Stomach (tissue), 9 donors: ENCODE results near the gene TFCP2L1. TPM values are rescaled to one million over a fixed set of nuclear protein-coding genes. Genes with fewer than 3 reads are reported as not detected.
"Not testable (repeated sequence)": the region's sequence is repeated elsewhere in the genome, so short reads cannot be mapped to it uniquely, and the experiment has no call there.

Experiments used
- DNase-seq, 2 donors: peaks; one replicate each; pipeline versions ENCODE4 v3.0.0 to v3.0.0-alpha.2; 2013 to 2019
- H3K27ac ChIP-seq, 5 donors: fragments of 200-600 bp in 4 of 5; sonication (generic) in 4 of 5; one replicate each; pipeline ENCODE4 v1.5.1; 2013 to 2019; ENCODE audit warnings: mild to moderate bottlenecking in 1 of 5, moderate library complexity in 1 of 5
- H3K27me3 ChIP-seq, 3 donors: fragments of 200-600 bp; sonication (generic); one replicate each; pipeline ENCODE4 v1.5.1; 2017 to 2019; ENCODE audit warnings: mixed run types in 1 of 3
- H3K36me3 ChIP-seq, 4 donors: fragments of 200-600 bp; sonication (generic); 1 replicate in 3 of 4; 2 replicates in 1 of 4; pipeline ENCODE4 v1.5.1; 2016 to 2019
- H3K4me1 ChIP-seq, 4 donors: fragments of 200-600 bp; sonication (generic); one replicate each; pipeline ENCODE4 v1.5.1; 2016 to 2019
- H3K4me3 ChIP-seq, 4 donors: fragments of 200-600 bp; sonication (generic) in 3 of 4; one replicate each; pipeline ENCODE4 v1.5.1; 2016 to 2019; ENCODE audit warnings: mild to moderate bottlenecking in 1 of 4
- H3K9me3 ChIP-seq, 4 donors: fragments of 200-600 bp; sonication (generic); one replicate each; pipeline ENCODE4 v1.5.1; 2016 to 2019
- CTCF ChIP-seq, 7 experiments: fragments of 450-650 bp in 4 of 7; fragments of 200-600 bp in 3 of 7; sonication (generic) in 3 of 7; IDR thresholded peaks; one replicate each; pipeline ENCODE4 v1.5.1; 2016 to 2019; ENCODE audit warnings: antibody characterized with exemption in 7 of 7, control low read depth in 2 of 7, mild to moderate bottlenecking in 1 of 7
- EP300 ChIP-seq: sonication (generic); formaldehyde crosslinking; IDR thresholded peaks from one replicate; pipeline ENCODE4 v1.6.1; 2017; ENCODE audit warnings: antibody characterized with exemption
- POLR2A ChIP-seq, 4 donors: fragments of 450-650 bp; IDR thresholded peaks; one replicate each; pipeline ENCODE4 v1.6.1; 2016; ENCODE audit warnings: antibody characterized with exemption in 4 of 4, control low read depth in 2 of 4, mild to moderate bottlenecking in 1 of 4, moderate library complexity in 1 of 4
- POLR2AphosphoS5 ChIP-seq, 3 donors: sonication (generic); formaldehyde crosslinking; IDR thresholded peaks; one replicate each; pipeline ENCODE4 v1.6.1; 2016; ENCODE audit warnings: antibody characterized with exemption in 3 of 3
- WGBS, 5 donors: extraction: QIAGEN DNeasy Blood & Tissue Kit in 3 of 5; methylation state at CpG; one replicate each; pipeline versions ENCODE4 v1.1.5 to v1.1.7; 2013 to 2018; 5-methylcytosine and 5-hydroxymethylcytosine counted together
- intact Hi-C: fragments of 100-400 bp; cut with DNase I; formaldehyde crosslinking; loops from one replicate; pipeline ENCODE4 v1.15.1; 2023; ENCODE audit warnings: low total_unique reads
- polyA plus RNA-seq, 3 donors: library from polyadenylated mRNA; stranded (reverse); fragments of 200-250 nt; gene quantifications; one replicate each; pipeline ENCODE4 v1.2.3, GENCODE V29; 2013
- total RNA-seq, 5 donors: library from RNA; depleted of rRNA; stranded (reverse); fragments of >200 nt; gene quantifications; one replicate each; pipeline versions ENCODE4 v1.1.0 to v1.2.3, GENCODE V29; 2014 to 2016
- donor health status: healthy with polysubstance abuse.
- donor health status: Bipolar disorder and iron deficiency.
- donor health status: healthy.

The TFCP2L1 gene
- total and polyA plus RNA-seq, 8 donors = 6.8 to 154 (median 36.9) TPM

GRCh38 chr2:121298476-121298875, 13.5 kb upstream of the TFCP2L1 start:
- 94 to 97% (median 94%) methylated on average over 12 of the region's 12 CpGs for WGBS, 5 donors
- DNase-seq = no peak

GRCh38 chr2:121297866-121298265, 12.9 kb upstream of the TFCP2L1 start:
- H3K27ac ChIP-seq, DNase-seq, intact Hi-C loops, H3K9me3 ChIP-seq, H3K4me3 ChIP-seq, H3K36me3 ChIP-seq, H3K27me3 ChIP-seq: not testable (repeated sequence)
- 71 to 91% (median 90%) methylated on average over 5 of the region's 5 CpGs for WGBS, 5 donors
- peaks cover 0 to 11% (median 7%) of the 10 kb centered on the region in 4 donors for H3K4me1 ChIP-seq

More at GRCh38 chr2:121298476-121298875, 13.5 kb upstream of the TFCP2L1 start:
- intact Hi-C loops = no loop called here
- Histone ChIP-seq H3K4me1 (peaks cover 0 to 7% (median 2%) of the 10 kb centered on the region in 4 donors), H3K36me3 (no peaks in the 10 kb centered on the region), H3K9me3 (no peaks in the 10 kb centered on the region), H3K4me3 (no peak overlapping the region), H3K27me3 (peaks cover 0 to under 1% (median 0%) of the 10 kb centered on the region in 3 donors), H3K27ac (no peak overlapping the region)
- no peak for TF ChIP-seq POLR2A (IDR thresholded peaks at IDR 0.05)
- no peak for TF ChIP-seq CTCF (IDR thresholded peaks at IDR 0.05)
- TF ChIP-seq POLR2AphosphoS5 (IDR thresholded peaks at IDR 0.05) = no peak
- no peak for TF ChIP-seq EP300

- DNase-seq = peak; percentile 49 to 64
- H3K27me3 ChIP-seq = no peaks in the 10 kb centered on the region
- WGBS, 5 donors = 46 to 54% (median 47%) methylated on average over 8 to 9 of the region's 9 CpGs
- H3K4me3 ChIP-seq = no peak overlapping the region
- peaks cover 0 to 11% (median 8%) of the 10 kb centered on the region in 4 donors for H3K4me1 ChIP-seq
- intact Hi-C loops = no loop called here
- H3K9me3 ChIP-seq = no peaks in the 10 kb centered on the region
- H3K27ac ChIP-seq = no peak overlapping the region
- H3K36me3 ChIP-seq = no peaks in the 10 kb centered on the region
- peak in 5 of 7 experiments; percentile 39 to 80 (median 46) for TF ChIP-seq CTCF (IDR thresholded peaks at IDR 0.05)
- no peak for TF ChIP-seq POLR2AphosphoS5 (IDR thresholded peaks at IDR 0.05)
These were observed 12.3 kb upstream of the TFCP2L1 start for GRCh38 chr2:121297217-121297830.

GRCh38 chr2:121295911-121296650, 11.1 kb upstream of the TFCP2L1 start:
- no peaks in the 10 kb centered on the region for H3K9me3 ChIP-seq
- H3K27ac ChIP-seq = no peak overlapping the region
- 87 to 93% (median 91%) methylated on average over 6 to 7 of the region's 7 CpGs for WGBS, 5 donors
- no peak overlapping the region for H3K4me3 ChIP-seq
- H3K4me1 ChIP-seq = peaks cover 0 to 11% (median 8%) of the 10 kb centered on the region in 4 donors
- no peaks in the 10 kb centered on the region for H3K27me3 ChIP-seq
- TF ChIP-seq EP300 = no peak
- no peak for TF ChIP-seq POLR2A (IDR thresholded peaks at IDR 0.05)
- TF ChIP-seq CTCF (IDR thresholded peaks at IDR 0.05) = no peak
- no peak for TF ChIP-seq POLR2AphosphoS5 (IDR thresholded peaks at IDR 0.05)
- intact Hi-C loops = no loop called here
- H3K36me3 ChIP-seq = no peaks in the 10 kb centered on the region
- DNase-seq = no peak
